Stimulated activated CD8-positive, alpha-beta memory T cell treated with anti-CD3 and anti-CD28 coated beads, Interleukin-4, amount 100 ng/mL, for 48 hours (primary cell): ENCODE measurements around the gene TIMM44.
"Not testable (repeated sequence)": the region's sequence is repeated elsewhere in the genome, so short reads cannot be mapped to it uniquely, and the experiment has no call there.

Experiments
- DNase-seq: peaks from one replicate; pipeline ENCODE4 v3.0.0-alpha.2; 2020

TIMM44 gene

GRCh38 chr19:7894612-7895309, 48.7 kb downstream of the TIMM44 start:
- DNase-seq: no peak

- DNase-seq: not testable (repeated sequence)
Measured at GRCh38 chr19:7893362-7894101, 49.9 kb downstream of the TIMM44 start.

GRCh38 chr19:7888826-7889217, 54.6 kb downstream of the TIMM44 start:
- DNase-seq: no peak

DNA sequence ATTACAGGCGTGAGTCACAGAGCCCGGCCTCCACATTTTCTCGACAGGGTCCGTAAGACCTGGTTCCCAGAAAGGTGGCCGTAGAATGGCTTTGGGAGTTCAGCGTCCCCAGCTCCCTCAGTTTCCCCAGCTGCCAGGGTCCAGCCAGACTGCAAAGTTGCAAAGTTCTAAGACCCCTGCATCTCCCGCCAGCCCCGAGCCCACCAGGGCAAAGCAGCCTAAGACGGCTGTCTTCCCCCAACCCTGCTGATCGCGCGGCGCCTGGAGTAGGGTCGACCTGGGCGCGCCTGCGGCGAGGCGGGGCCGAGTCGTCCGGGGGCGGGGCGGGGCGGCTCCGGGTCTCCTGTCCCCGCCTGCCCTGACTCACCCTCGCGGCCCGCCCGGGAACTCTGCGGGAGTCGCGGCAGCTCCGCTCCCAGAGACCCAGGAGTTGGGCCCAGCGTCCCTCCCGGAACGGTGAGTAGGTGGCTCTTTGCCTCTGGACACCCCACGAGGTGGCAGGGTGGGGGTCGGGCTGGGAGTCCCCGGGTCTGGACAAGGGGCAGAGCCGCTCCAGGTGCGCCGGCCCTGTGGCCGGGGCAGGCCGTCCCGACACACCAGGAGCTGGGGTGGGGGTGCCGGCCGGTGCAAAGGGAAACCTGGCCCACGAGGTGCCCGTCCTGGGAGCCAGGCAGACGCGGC, 55.2 kb downstream of the TIMM44 start, which contains the start of gene LRRC8E:
Gene LRRC8E (plus strand): TSS at position 366 of the 681 bp plus-strand sequence. CDS start 7,094 bp downstream, outside the sequence.
- peak; percentile 68 for DNase-seq

- DNase-seq: no peak
Measured at GRCh38 chr19:7887408-7888144, 55.9 kb downstream of the TIMM44 start.

DNA sequence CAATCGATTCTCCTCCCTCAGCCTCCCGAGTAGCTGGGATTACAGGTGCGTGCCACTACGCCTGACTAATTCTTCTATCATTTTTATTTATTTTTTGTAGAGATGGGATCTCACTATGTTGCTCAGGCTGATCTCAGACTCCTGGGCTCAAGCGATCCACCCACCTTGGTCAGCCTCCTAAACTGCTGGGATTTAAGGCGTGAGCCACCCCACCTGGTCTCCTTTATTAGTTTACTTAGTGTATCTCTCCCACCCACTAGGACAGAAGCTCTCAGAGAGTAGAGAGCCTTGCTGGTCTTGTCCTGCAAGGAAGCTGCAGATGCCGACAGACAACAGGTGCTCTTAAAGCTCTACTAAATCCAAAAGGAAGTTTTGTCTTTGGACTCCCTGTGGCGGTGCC, 57.6 kb downstream of the TIMM44 start:
- no peak for DNase-seq

DNA sequence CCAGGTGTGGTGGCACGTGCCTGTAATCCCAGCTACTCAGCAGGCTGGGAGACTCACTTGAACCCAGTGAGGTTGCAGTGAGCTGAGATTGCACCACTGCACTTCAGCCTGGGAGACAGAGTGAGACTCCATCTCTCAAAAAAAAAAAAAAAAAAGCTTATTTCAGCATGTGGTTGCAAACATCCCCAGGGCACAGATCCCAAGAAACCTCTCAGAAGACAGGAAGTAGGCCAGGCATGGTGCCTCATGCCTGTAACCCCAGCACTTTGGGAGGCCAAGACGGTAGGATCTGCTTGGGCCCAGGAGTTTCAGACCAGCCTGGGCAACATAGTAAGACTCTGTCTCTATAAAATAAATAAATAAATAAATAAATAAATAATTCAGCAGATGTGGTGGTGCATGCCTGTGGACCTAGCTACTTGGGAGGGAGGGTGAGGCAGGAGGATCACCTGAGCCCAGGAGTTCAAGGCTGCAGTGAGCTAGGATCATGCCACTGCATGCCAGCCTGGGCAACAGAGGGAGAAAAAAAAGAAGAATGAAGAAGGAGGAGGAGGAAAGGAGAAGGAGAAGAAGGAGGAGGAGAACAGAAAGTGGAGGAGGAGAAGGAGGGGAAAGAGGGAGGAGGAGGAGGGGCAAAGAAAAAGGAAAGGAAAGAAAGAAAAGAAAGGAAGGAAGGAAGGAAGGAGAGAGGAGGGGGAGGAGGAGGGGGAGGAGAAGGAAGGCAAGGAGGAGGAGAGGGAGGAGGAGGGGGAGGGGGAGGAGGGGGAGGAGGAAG, 59.5 kb downstream of the TIMM44 start:
- DNase-seq: no peak

DNA sequence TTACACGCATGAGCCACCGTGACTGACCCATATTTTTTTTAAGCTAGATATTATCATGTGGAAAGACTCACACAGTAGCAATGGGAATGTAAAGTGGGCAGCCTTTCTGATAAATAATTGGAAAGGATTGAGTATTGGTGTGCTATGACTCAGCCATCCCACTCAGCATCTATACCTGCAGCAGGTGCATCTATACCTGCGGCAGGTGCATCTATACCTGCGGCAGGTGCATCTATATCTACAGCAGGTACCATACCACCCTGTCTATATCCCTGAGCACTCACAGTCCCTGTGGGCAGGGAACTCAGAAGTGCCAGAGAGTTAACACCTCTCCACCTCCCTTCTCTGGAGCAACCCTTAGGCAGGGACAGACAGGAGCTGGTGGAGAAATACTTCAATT, 60.4 kb downstream of the TIMM44 start:
- DNase-seq: no peak

DNA sequence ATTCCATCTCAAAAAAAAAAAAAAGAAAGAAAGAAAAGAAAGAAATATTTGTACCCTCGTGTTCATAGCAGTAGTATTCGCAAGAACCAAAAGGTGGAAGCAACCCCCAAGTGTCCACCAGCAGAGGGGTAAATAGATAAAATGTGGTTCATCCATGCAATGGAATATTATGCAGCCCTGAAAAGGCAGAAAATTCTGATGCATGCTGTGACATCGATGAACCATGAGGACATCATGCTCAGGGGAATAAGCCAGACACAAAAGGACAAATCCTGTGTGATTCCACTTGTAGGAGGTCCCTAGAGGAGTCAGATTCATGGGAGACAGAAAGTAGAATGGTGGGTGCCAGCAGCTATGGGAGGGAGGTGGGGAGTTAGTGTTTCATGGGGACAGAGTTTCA, 61.6 kb downstream of the TIMM44 start:
- no peak for DNase-seq

GRCh38 chr19:7879836-7880235, 63.6 kb downstream of the TIMM44 start:
- no peak for DNase-seq

DNA sequence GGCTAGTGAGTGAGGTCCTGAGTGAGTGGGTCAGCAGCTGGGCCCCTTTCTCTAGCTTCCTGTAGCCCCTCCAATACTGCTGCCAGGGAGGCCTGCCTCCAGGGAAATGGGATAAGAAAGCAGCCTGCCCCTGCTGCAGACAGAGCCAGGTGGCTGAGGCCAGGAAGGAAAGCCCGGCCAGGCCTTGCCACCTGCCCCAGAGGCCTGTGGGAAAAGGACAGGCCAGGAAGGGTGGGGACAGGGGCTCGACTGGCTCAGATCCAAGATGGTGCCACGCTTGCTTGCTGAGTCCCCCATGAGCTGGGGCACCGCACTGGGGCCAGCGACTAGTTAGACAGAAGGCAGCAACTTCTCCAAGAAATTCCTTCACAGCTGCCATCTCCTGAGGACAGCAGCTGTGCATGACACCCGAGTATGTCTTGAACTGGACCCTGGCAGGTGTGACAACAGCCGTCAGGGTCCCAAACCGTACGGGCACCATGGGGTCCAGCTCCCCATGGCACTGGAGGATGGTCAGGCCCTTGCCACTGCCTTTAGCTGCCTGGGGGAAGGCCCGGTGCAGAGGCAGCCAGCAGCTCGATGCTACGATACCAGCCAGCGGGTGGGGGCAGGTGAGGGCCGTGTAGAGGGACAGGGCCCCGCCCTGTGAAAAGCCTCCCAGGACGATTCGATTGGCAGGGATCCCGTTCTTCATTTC, 64.2 kb downstream of the TIMM44 start:
- DNase-seq: no peak

GRCh38 chr19:7877249-7877836, 66.1 kb downstream of the TIMM44 start:
- no peak for DNase-seq
